GM19239 (cell line): ENCODE results near the gene ZBTB7C.
"Not testable (repeated sequence)": the region's sequence is repeated elsewhere in the genome, so short reads cannot be mapped to it uniquely, and the experiment has no call there.

Source experiments
- DNase-seq: peaks from one replicate; pipeline ENCODE4 v3.0.0; 2011; ENCODE audit warnings: low spot score; ENCODE audit not compliant: insufficient read length
- FAIRE-seq: peaks from 2 replicates; lab custom pipeline; 2011; peaks lifted over from hg19 to GRCh38; lab: Jason Lieb, UNC

The ZBTB7C gene

DNA sequence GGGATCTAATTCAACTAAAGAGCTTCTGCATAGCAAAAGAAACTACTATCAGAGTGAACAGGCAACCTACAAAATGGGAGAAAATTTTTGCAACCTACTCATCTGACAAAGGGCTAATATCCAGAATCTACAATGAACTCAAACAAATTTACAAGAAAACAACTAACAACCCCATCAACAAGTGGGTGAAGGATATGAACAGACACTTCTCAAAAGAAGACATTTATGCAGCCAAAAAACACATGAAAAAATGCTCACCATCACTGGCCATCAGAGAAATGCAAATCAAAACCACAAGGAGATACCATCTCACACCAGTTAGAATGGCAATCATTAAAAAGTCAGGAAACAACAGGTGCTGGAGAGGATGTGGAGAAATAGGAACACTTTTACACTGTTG is 127.7 kb downstream of the ZBTB7C start:
- DNase-seq, FAIRE-seq: not testable (repeated sequence)

DNA sequence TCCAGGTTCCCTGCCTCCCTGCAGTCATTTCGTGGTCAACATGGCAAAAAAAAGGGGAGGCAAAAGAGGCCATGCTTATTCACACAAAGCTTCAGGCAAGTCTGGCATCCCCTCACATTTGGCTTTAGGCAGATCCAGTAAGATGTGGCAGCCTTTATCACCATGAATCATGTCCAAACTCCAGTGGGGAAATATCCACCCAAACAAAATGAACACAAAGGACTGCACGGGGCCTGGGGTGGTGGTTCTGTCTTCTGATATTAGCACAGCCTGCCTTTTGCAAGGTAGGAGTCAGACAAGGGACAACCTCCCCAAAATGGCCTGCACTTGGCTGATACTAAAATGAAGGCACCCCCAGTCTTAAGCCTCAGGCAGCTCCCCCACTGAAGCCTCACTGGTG is 129.9 kb downstream of the ZBTB7C start:
- DNase-seq (no peak), FAIRE-seq (no peak)

DNA sequence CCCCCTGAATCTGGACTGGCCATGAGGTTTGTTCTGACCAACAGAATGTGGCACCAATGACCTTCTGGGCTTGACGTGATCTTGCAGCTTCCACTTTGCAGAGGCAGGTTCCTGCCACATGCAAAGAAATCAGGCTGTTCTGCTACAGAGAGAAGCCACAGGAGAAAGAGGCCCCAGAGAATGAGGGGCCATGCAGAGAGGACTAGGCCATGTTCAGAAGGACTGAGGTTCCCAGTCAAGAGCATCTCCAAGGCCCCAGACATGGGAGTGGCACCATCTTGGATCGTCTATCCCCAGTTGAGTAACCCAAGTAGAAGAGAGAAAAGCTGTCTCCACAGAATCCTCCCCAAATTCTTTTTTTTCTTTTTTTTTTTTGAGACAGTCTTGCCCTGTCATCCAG is 131.1 kb downstream of the ZBTB7C start:
- FAIRE-seq, result no peak
- DNase-seq, result no peak

DNA sequence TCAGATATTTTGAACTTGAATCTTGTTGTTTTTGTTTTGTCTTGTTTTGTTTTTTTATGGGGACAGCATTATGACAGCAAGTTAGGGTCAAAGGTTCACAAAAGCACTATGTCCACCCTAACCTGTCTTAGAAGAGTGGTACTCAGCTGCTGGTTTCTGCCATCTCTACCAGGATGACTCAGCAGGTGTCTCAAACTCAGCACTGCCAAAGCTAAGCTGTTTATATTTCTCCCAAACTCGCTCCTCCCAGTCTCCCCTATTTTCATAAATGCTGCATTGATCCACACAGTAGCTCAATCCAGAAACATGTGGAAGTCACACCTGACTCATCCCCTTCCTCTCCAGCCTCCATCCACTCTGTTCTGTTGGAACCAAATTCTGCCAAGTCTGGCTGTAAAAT is 134.9 kb downstream of the ZBTB7C start:
- DNase-seq (no peak), FAIRE-seq (no peak)

DNA sequence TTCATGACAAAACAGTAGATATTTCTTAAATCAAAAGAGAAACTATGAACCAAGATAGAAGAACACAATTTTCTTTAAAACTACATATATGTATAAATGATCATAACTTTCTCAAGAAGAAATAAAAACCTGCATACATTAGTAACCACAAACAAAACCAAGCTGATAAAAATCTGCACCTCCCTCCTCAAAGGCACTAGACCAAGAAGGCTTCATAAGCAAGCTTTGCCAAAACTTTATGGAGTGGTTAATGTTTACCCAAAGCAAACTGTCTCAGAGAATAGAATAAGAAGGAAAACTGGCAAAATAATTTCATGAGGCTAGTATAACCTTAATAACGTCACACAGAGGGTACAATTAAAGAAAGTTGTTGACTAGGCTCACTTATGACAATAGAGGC is 138.3 kb downstream of the ZBTB7C start:
- no peak for DNase-seq
- FAIRE-seq, result no peak

DNA sequence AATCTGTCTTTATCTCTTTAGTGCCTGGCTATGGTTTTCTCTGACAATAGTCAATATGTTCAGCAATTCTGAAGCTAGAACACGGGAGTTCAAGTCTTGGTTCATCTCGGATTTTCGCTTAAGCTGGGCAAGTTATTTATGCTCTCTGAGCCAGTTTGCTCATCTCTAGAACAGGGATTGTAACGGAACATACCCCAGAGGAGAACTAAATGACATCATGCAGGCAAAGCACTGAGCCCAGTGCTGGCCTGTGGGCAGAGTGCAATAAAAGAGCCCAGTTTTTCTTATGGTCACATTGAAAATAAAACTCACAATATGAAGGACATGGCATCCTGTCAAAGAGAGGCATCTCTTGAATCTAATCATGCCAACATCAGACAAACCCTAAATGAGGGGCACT is 143.9 kb downstream of the ZBTB7C start:
- no peak for FAIRE-seq
- no peak for DNase-seq

DNA sequence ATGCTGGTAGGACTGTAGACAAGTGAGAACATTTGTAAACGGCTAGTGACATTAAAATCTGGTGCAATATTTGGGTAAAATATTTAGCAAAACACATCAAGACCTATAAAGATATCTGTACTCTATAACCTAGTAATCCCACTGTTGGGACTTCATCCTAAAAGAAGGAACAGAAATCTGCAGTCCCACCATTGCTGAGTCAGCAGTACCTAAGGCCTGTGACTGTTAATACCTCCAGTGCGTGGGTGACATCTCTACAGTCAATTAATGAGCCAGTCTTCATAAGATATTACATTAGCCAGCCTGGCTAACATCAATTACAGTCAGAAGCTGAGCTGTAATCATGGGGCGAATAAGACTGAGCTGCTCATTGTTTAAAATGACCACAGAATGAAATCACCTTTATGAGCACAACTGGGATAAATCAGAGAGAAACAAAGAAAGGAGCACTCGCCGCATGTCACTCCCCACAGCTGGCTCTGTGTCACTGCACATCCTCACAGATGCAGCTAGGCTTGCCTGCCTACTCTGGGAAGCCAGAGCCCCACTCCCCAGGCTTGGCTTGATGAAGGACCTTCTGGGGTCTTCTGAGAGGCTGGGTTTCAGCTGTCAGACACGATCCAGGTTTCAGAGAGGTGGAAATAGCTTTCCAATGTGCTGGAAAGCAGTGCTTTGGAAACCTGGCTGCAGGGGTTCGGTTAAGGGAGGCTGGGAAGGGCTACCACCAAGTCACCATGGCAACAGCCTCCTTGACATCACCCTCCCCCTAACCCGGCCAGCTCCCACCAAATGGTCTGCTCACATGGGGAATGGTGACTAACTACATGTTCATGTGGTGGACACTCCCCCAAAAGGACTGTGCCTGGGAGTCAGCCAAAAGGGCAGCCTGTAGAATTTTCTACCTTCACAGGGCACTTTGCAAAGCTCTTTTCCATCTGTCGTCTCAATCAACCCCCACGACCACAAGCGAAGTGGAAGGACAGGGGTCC is 145.0 kb downstream of the ZBTB7C start:
- FAIRE-seq (no peak), DNase-seq (no peak)

DNA sequence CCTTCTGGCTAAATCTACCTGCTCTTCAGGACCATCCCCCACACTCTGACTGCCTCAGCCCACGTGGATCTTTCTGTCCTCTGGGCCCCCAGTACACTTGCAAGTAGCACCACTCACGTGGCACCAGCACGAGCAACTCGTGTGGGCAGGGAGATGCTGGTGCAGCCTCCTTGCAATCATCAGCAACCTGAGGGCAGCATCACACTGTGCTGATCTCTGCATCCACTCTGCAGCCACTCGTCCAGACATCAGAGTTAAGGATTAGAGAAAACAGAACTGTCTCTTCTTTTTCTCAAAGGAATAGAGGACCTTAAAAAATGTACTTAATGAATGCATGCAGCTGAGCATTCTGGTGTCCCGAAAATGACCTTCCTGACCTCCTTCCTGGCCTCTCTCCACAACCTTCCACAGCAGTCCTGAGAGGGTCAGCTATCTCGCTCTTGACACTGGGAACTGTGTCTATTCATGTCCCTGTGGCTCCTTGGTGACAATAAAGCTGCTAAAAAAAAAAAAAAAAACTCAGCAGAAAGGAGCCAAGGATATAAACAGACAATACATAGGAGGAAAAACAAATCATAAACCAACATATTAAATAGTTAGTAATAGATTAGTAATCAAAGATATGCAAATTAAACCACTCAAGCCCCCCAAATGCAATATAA is 145.9 kb downstream of the ZBTB7C start:
- DNase-seq, result no peak
- FAIRE-seq, result no peak

GRCh38 chr18:48260237-48260636 is 148.9 kb downstream of the ZBTB7C start:
- FAIRE-seq (no peak), DNase-seq (no peak)

GRCh38 chr18:48256848-48257247 is 152.3 kb downstream of the ZBTB7C start:
- DNase-seq (no peak), FAIRE-seq (peak; percentile 26)

DNA sequence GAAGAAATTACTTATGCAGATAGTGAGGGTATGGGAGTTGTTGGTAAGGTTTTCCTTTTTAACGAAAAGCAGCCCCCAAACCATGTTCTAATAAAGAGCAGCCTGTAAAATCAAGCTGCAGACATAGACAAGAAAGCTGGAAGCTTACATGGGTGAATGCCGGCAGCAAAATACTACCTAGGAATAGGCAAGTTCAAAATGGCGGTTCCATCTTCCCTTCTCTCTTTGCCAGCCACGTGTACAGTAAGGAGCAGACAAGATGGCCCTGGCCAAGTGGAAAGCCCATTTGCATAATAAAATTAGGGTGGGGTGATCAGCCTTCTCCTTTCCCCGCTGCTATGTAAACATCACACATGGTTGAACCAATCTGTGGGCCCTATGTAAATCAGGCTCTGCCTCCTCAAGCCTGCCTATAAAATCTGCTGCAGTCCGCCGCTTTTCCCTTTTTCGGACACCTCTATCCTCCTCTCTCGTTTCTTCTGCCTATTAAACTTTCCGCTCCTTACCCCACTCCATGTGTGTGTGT is 155.0 kb downstream of the ZBTB7C start:
- FAIRE-seq (no peak), DNase-seq (no peak)

GRCh38 chr18:48252525-48252924 is 156.7 kb downstream of the ZBTB7C start:
- FAIRE-seq (no peak), DNase-seq (no peak)

GRCh38 chr18:48250918-48251317 is 158.3 kb downstream of the ZBTB7C start:
- no peak for DNase-seq
- no peak for FAIRE-seq

GRCh38 chr18:48250362-48250907 is 158.7 kb downstream of the ZBTB7C start:
- no peak for DNase-seq
- FAIRE-seq, result no peak

DNA sequence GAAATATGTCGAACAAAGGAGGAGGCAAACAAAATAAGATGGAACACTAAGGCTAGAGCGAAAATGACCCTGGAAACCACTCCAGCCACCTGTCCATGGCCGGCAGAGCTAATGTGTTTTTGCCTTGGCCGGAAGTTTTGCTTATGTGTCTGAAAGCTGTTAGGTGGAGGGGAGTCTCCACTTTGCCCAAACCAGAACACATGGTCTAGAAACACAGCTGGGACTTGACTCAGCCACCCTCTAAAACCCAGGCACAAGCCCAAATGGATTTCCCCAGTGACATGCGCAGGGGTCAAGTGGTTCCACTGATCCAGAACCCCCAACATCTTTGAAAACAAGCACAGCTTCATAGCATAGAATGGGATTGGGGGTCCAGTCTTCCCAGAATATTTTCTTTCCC is 159.3 kb downstream of the ZBTB7C start:
- FAIRE-seq (no peak), DNase-seq (no peak)

DNA sequence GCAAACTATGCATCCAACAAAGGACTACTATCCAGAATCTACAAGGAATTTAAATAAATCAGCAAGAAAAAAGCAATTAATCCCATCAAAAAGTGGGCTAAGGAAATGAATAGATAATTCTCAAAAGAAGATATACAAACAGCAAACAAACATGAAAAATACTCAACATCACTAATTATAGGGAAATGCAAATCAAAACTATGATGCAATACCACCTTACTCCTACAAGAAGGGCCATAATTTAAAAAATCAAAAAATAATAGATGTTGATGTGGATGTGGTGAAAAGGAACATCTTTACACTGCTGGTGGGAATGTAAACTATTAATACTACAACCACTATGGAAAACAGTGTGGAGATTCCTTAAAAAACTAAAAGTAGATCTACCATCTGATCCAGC is 164.7 kb downstream of the ZBTB7C start:
- DNase-seq (no peak), FAIRE-seq (no peak)

DNA sequence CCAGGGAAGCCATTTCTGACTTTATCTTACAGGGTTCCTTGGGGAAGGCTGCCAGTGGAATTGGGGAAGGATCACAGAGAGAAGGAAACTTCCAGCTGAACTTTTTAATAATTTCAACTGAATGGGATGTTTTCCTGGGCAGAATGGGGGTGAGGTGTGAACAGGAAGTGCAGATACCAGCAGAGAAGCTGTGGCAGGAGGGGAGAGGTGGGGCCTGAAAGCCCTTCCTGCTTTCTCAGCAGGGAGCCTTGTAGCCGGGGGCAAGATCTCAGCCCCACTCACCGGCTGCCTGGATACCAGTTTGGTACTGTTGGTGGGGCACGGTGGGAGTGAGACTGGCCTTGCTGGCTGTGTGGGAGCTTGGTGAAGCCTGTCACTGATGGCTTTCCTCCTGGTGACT is 170.5 kb downstream of the ZBTB7C start:
- FAIRE-seq, result no peak
- no peak for DNase-seq

DNA sequence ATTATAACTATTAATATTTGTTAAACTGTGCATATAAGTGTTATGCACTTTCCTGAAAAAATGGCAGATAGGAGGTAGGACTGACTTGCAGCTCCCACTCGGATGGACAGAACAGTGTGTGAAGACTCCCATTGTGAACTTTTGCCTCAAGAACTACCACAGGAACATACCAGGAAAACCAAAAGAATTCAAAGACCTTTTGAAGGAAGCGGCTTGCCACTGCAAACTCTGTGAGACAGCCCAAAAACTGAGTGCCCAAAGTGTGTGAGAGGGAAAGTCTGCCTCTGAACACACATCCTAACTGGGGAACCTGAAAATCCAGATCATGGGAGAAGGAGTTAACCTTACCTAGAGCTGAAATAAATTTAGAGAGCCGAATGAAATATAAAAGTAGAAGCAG is 171.0 kb downstream of the ZBTB7C start:
- DNase-seq, result no peak

DNA sequence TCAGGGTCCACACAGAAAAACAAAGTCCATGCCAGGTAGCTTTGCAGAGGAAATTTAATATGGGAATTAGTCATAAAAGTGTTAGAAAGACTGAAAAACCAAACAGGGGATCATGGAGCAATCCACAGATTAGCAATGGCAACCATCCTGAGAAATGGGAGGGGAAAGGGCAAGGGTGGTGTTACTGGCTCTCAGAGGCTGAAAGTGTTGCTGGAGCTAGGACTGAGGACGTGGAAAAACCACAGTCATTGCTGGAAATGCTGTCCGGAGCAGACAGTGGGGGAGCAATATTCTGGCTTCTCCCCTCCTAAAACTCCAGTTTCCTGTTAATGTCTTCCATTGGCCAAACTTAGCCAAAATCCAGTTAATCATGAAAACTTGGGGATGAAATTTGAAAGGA is 172.4 kb downstream of the ZBTB7C start:
- no peak for DNase-seq
- no peak for FAIRE-seq

More for the DNA sequence above, 171.0 kb downstream of the ZBTB7C start:
- FAIRE-seq, result no peak

GRCh38 chr18:48230467-48231113 is 178.6 kb downstream of the ZBTB7C start:
- FAIRE-seq, result no peak

More at GRCh38 chr18:48230467-48231113, 178.6 kb downstream of the ZBTB7C start:
- DNase-seq, result no peak
